HCT116 (cell line): ENCODE data around the gene CACNA1F. TPM values are rescaled to one million over a fixed set of nuclear protein-coding genes. Genes with fewer than 3 reads are reported as not detected.

ENCODE experiments used
- ATAC-seq: fragments of 200-7000 bp; cut with Tn5 transposase; 2 replicates; pipeline ENCODE4 v1.9.1; 2020; ENCODE audit warnings: mild to moderate bottlenecking, moderate library complexity
- BruUV-seq: library from RNA; stranded (reverse); fragments of 400-500 nt; replicated peaks from 2 replicates; lab custom pipeline; 2021; lab: Mats Ljungman, UMichigan
- CTCF ChIA-PET: fragments of 300-600 bp; sonication (Branson Sonifier 250); formaldehyde crosslinking; loops from one replicate; lab custom pipeline; 2021; ENCODE audit warnings: antibody characterized with exemption; lab: Charles Lee
- POLR2A ChIA-PET: fragments of 300-600, 350-600 bp; sonication (Branson Sonifier 250); formaldehyde crosslinking; loops from one replicate; lab custom pipeline; 2021; ENCODE audit warnings: antibody characterized with exemption; lab: Charles Lee
- RAD21 ChIA-PET, 2 experiments: fragments of 300-600 bp; sonication (Branson Sonifier 250); formaldehyde crosslinking; loops; one replicate each; lab custom pipeline; 2023; ENCODE audit warnings: low total read pairs in 2 of 2; ENCODE audit not compliant: uncharacterized antibody in 2 of 2, unreplicated experiment in 2 of 2, low non-redundant PET in 1 of 2; lab: Charles Lee
- DNase-seq: peaks from one replicate; pipeline ENCODE4 v3.0.0-alpha.2; 2010; ENCODE audit warnings: low read depth, low spot score
- H2AFZ ChIP-seq: fragments of 200-600 bp; shearing (Covaris generic), sonication (generic); 2 replicates; pipeline ENCODE4 v1.6.1; 2017; ENCODE audit warnings: low read depth, mixed run types, mixed read lengths, antibody characterized with exemption, low read length; ENCODE audit not compliant: poor library complexity, severe bottlenecking
- H3K27ac ChIP-seq: 2 replicates; pipeline ENCODE4 v1.5.1; 2012; ENCODE audit warnings: low read depth, low read length
- H3K27me3 ChIP-seq: fragments of 200-600 bp; sonication (generic); 2 replicates; pipeline ENCODE4 v1.6.1; 2016; ENCODE audit warnings: mixed run types, low read length, mixed read lengths; ENCODE audit not compliant: insufficient read depth
- H3K36me3 ChIP-seq, 2 experiments: fragments of 200-500 bp in 1 of 2; fragments of 200-600 bp in 1 of 2; sonication (Bioruptor generic) in 1 of 2; sonication (generic) in 1 of 2; 2 replicates each; pipeline versions ENCODE4 v1.5.1 to v1.6.1; 2014 to 2016; ENCODE audit warnings: low read length in 2 of 2, inconsistent platforms in 1 of 2, mixed read lengths in 1 of 2, mixed run types in 1 of 2; ENCODE audit not compliant: insufficient read depth in 2 of 2, control insufficient read depth in 1 of 2
- H3K4me1 ChIP-seq, 2 experiments: fragments of 200-600 bp in 1 of 2; sonication (generic) in 1 of 2; 2 replicates each; pipeline versions ENCODE4 v1.5.1 to v1.6.1; 2012 to 2017; ENCODE audit warnings: low read length in 2 of 2, inconsistent platforms in 1 of 2, mild to moderate bottlenecking in 1 of 2, mixed read lengths in 1 of 2, mixed run types in 1 of 2, moderate library complexity in 1 of 2; ENCODE audit not compliant: insufficient read depth in 2 of 2, control insufficient read depth in 1 of 2
- H3K4me2 ChIP-seq: fragments of 200-600 bp; sonication (generic); 2 replicates; pipeline ENCODE4 v1.6.1; 2017; ENCODE audit warnings: mixed run types, low read length, mixed read lengths
- H3K4me3 ChIP-seq, 2 experiments: fragments of 200-600 bp in 1 of 2; sonication (generic) in 1 of 2; replicated peaks in 1 of 2; 2 replicates each; pipeline ENCODE4 v1.5.1; 2011 to 2016; ENCODE audit warnings: low read length in 2 of 2, control low read depth in 1 of 2, low read depth in 1 of 2, mild to moderate bottlenecking in 1 of 2, mixed read lengths in 1 of 2, mixed run types in 1 of 2
- H3K79me2 ChIP-seq: fragments of 200-600 bp; sonication (generic); 2 replicates; pipeline ENCODE4 v1.6.1; 2017; ENCODE audit warnings: mild to moderate bottlenecking, mixed run types, low read length, moderate library complexity, mixed read lengths; ENCODE audit not compliant: insufficient read depth
- H3K9ac ChIP-seq: fragments of 200-600 bp; sonication (generic); 2 replicates; pipeline ENCODE4 v1.6.1; 2016; ENCODE audit warnings: low read length, mixed read lengths
- H3K9me2 ChIP-seq: fragments of 200-600 bp; sonication (generic), shearing (Covaris generic); 2 replicates; pipeline ENCODE4 v1.6.1; 2017; ENCODE audit warnings: mixed run types, mild to moderate bottlenecking, moderate library complexity; ENCODE audit not compliant: insufficient read depth
- H3K9me3 ChIP-seq, 2 experiments: fragments of 200-500 bp in 1 of 2; fragments of 200-600 bp in 1 of 2; sonication (Bioruptor generic) in 1 of 2; sonication (generic) in 1 of 2; 2 replicates each; pipeline ENCODE4 v1.6.1; 2014 to 2017; ENCODE audit warnings: low read length in 2 of 2, mixed read lengths in 2 of 2, inconsistent platforms in 1 of 2, low read depth in 1 of 2, mild to moderate bottlenecking in 1 of 2, mixed run types in 1 of 2, moderate library complexity in 1 of 2; ENCODE audit not compliant: control insufficient read depth in 1 of 2, insufficient read depth in 1 of 2
- H4K20me1 ChIP-seq: fragments of 200-600 bp; sonication (generic), shearing (Covaris generic); 2 replicates; pipeline ENCODE4 v1.6.1; 2017; ENCODE audit warnings: mixed run types, mild to moderate bottlenecking, moderate library complexity; ENCODE audit not compliant: insufficient read depth
- CBX3 ChIP-seq: IDR thresholded peaks from 2 replicates; pipeline ENCODE4 v1.6.1; 2012; ENCODE audit warnings: low read depth
- CEBPB ChIP-seq: IDR thresholded peaks from 2 replicates; pipeline ENCODE4 v1.6.1; 2012; ENCODE audit warnings: low read depth
- CTCF ChIP-seq, 3 experiments: fragments of 200-600 bp in 1 of 3; sonication (generic) in 1 of 3; IDR thresholded peaks in 2 of 3; conservative IDR thresholded peaks in 1 of 3; 2 replicates each; pipeline ENCODE4 v1.5.1; 2012 to 2017; ENCODE audit warnings: low read depth in 2 of 3, low read length in 2 of 3, antibody characterized with exemption in 1 of 3, borderline replicate concordance in 1 of 3, control low read depth in 1 of 3, mild to moderate bottlenecking in 1 of 3, mixed read lengths in 1 of 3, mixed run types in 1 of 3, moderate library complexity in 1 of 3; ENCODE audit not compliant: insufficient read depth in 1 of 3
- EZH2 ChIP-seq: fragments of 200-600 bp; sonication (generic); IDR thresholded peaks from 2 replicates; pipeline ENCODE4 v1.6.1; 2017; ENCODE audit warnings: antibody characterized with exemption, mixed run types
- POLR2A ChIP-seq: IDR thresholded peaks from 2 replicates; pipeline ENCODE4 v1.7.0; 2011; ENCODE audit warnings: borderline replicate concordance; ENCODE audit not compliant: insufficient read depth, insufficient read length; ENCODE audit errors: extremely low read depth
- RAD21 ChIP-seq: IDR thresholded peaks from 2 replicates; pipeline ENCODE4 v1.6.1; 2012; ENCODE audit warnings: low read depth, mild to moderate bottlenecking
- SP1 ChIP-seq: IDR thresholded peaks from 2 replicates; pipeline ENCODE4 v1.6.1; 2012; ENCODE audit warnings: low read depth
- TCF7L2 ChIP-seq: IDR thresholded peaks from 2 replicates; pipeline ENCODE4 v1.7.0; 2011; ENCODE audit warnings: borderline replicate concordance, inconsistent platforms; ENCODE audit not compliant: insufficient read depth, insufficient read length; ENCODE audit errors: extremely low read depth
- YY1 ChIP-seq: IDR thresholded peaks from 2 replicates; pipeline ENCODE4 v1.6.1; 2011; ENCODE audit warnings: low read length, low read depth, moderate library complexity, mild to moderate bottlenecking; ENCODE audit not compliant: insufficient replicate concordance; ENCODE audit errors: extremely low read depth
- ZBTB33 ChIP-seq: IDR thresholded peaks from 2 replicates; pipeline ENCODE4 v1.6.1; 2011; ENCODE audit warnings: mild to moderate bottlenecking, low read length, moderate library complexity; ENCODE audit not compliant: insufficient replicate concordance; ENCODE audit errors: extremely low read depth
- ZNF274 ChIP-seq: fragments of 200-500 bp; sonication (Bioruptor generic); IDR thresholded peaks from 2 replicates; pipeline ENCODE4 v1.6.1; 2014; ENCODE audit warnings: mild to moderate bottlenecking, low read depth, low read length, inconsistent platforms
- intact Hi-C: fragments of 100-400 bp; cut with micrococcal nuclease; formaldehyde crosslinking; loops from 2 replicates; pipeline ENCODE4 v1.10.0; 2022
- total RNA-seq: library from RNA; stranded (reverse); gene quantifications from one replicate; pipeline ENCODE4 v1.2.1, GENCODE V29; 2021; ENCODE audit not compliant: unreplicated experiment

Gene CACNA1F
- total RNA-seq, 1 experiment from 2014 or later: not detected

GRCh38 chrX:49273181-49273727 lies 40.1 kb upstream of the CACNA1F start:
- Histone ChIP-seq H3K36me3 (no peaks in the 10 kb centered on the region), H3K4me2 (no peak overlapping the region), H3K4me3 (no peak overlapping the region), H3K9me3 (no peaks in the 10 kb centered on the region), H4K20me1 (no peaks in the 10 kb centered on the region), H3K27me3 (no peaks in the 10 kb centered on the region), H3K9ac (no peak overlapping the region), H2AFZ (no peak overlapping the region), H3K27ac (no peak overlapping the region), H3K79me2 (peaks cover 3% of the 10 kb centered on the region; the same call in 1 of the 2 replicates), H3K9me2 (no peaks in the 10 kb centered on the region), H3K4me1 (peaks cover 8 to 21% of the 10 kb centered on the region in 2 experiments)
- intact Hi-C loops: no loop called here
- TF ChIP-seq ZNF274: no peak
- TF ChIP-seq TCF7L2: no peak
- TF ChIP-seq CEBPB: no peak
- TF ChIP-seq CBX3: no peak
- no peak for TF ChIP-seq CTCF (IDR thresholded peaks at IDR 0.05 in 2 of 3, conservative IDR thresholded peaks at IDR 0.05 in 1 of 3; ENCODE audit: borderline replicate concordance in 1 of 3, insufficient read depth in 1 of 3, low read depth in 2 of 3, low read length in 2 of 3)
- TF ChIP-seq ZBTB33: no peak
- TF ChIP-seq SP1: no peak
- TF ChIP-seq YY1: no peak
- TF ChIP-seq RAD21: no peak
- TF ChIP-seq POLR2A: no peak
- no peak for TF ChIP-seq EZH2
- ChIA-PET POLR2A (no interaction called here), CTCF (no interaction called here), RAD21 (no interaction called here)
- no peak for ATAC-seq
- no peak for DNase-seq
- BruUV-seq: no TSS peak
